Spleen (tissue), 7 donors: ENCODE data around the gene ZCCHC7.

Source experiments
- CTCF ChIP-seq, 11 experiments: fragments of 200-600 bp in 7 of 11; fragments of 450-650 bp in 4 of 11; sonication (generic) in 4 of 11; IDR thresholded peaks in 8 of 11; conservative IDR thresholded peaks in 3 of 11; 1 replicate in 7 of 11; 2 replicates in 4 of 11; pipeline versions ENCODE4 v1.4.0 to v1.8.0; 2016 to 2021; ENCODE audit warnings: antibody characterized with exemption in 11 of 11, inconsistent platforms in 4 of 11, mild to moderate bottlenecking in 1 of 11
- POLR2A ChIP-seq, 3 donors: fragments of 450-650 bp; IDR thresholded peaks; one replicate each; pipeline ENCODE4 v1.5.1; 2017; ENCODE audit warnings: antibody characterized with exemption in 3 of 3, mild to moderate bottlenecking in 1 of 3
- POLR2AphosphoS5 ChIP-seq, 3 donors: sonication (generic); formaldehyde crosslinking; IDR thresholded peaks; one replicate each; pipeline ENCODE4 v1.5.1; 2017; ENCODE audit warnings: antibody characterized with exemption in 3 of 3
- donor health status: DM: no; HTN: no; CAD: no; lungs with moderate emphysema.
- donor health status: DM: no; HTN: no; CAD: no.
- donor health status: DM: no; HTN: no; CAD: no.

DNA sequence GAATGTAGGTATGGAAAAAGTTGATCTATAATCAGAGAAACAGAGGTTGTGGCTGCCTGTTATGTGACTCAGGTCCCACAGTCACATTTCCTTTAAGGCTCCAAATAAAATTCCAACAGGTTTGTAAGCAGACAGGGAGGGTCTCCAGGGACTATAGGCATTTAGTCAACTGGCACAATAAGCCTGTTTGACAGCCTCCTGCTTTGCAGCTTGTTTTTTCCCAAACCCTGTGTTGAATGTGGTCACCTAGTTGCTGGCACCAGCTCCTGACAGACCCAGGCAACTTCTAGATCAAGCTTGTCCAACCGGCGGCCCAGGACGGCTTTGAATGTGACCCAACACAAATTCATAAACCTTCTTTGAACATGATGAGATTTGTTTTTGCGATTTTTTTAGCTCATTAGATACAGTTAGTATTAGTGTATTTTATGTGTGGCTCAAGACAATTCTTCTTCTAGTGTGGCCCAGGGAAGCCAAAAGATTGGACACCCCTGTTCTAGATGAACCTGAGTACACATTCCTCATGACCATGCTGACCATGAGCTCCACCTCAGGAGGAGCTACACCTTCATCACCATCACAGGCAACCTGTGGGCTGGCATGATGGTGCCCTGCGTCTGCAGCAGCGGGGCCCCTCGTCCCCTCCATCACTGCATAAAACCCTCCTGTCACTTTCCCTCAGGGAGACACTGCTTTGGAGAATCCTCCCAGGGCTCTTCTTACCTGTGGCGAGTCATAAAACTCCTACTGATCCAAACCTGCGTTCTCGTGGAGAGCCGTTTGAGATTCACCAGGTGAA is 286.4 kb downstream of the ZCCHC7 start:
- TF ChIP-seq CTCF (IDR thresholded peaks at IDR 0.05 in 8 of 11, conservative IDR thresholded peaks at IDR 0.05 in 3 of 11) (no peak), POLR2AphosphoS5 (IDR thresholded peaks at IDR 0.05) (no peak), POLR2A (IDR thresholded peaks at IDR 0.05) (no peak)
